Posterior vena cava (tissue), 2 donors: ENCODE measurements around the gene PSORS1C1. TPM values are rescaled to one million over a fixed set of nuclear protein-coding genes. Genes with fewer than 3 reads are reported as not detected.

Experiments
- DNase-seq: peaks from one replicate; pipeline ENCODE4 v3.0.0-alpha.2; 2020; ENCODE audit warnings: low spot score
- intact Hi-C, 2 donors: fragments of 100-400 bp; cut with DNase I; formaldehyde crosslinking; loops; one replicate each; pipeline versions ENCODE4 v1.14.1 to v1.14.2; 2022 to 2023
- total RNA-seq, 2 donors: library from RNA; stranded (reverse); fragmentation: NEBNext Ultra II Directional; extraction: Animal tissue kit (Norgen Biotek cat#: 25700); gene quantifications; one replicate each; pipeline ENCODE4 v1.2.1, GENCODE V29; 2021
- donor health status: DM: yes; HTN: yes; CAD: no.
- donor health status: DM: yes; HTN: yes; CAD: no.

The PSORS1C1 gene
- total RNA-seq, 2 donors from 2014 or later = 1.9 to 2.1 TPM

GRCh38 chr6:31120151-31120915, 5.7 kb downstream of the PSORS1C1 start, which contains the start of gene CDSN:
TSS of gene CDSN (minus strand) at chr6:31120446. CDS start at chr6:31120419, 27 bp downstream.
- peak; percentile 68 for DNase-seq
- intact Hi-C loops = no loop called here

GRCh38 chr6:31121131-31121790, 6.7 kb downstream of the PSORS1C1 start:
- intact Hi-C loops = no loop called here
- peak; percentile 68 for DNase-seq

DNA sequence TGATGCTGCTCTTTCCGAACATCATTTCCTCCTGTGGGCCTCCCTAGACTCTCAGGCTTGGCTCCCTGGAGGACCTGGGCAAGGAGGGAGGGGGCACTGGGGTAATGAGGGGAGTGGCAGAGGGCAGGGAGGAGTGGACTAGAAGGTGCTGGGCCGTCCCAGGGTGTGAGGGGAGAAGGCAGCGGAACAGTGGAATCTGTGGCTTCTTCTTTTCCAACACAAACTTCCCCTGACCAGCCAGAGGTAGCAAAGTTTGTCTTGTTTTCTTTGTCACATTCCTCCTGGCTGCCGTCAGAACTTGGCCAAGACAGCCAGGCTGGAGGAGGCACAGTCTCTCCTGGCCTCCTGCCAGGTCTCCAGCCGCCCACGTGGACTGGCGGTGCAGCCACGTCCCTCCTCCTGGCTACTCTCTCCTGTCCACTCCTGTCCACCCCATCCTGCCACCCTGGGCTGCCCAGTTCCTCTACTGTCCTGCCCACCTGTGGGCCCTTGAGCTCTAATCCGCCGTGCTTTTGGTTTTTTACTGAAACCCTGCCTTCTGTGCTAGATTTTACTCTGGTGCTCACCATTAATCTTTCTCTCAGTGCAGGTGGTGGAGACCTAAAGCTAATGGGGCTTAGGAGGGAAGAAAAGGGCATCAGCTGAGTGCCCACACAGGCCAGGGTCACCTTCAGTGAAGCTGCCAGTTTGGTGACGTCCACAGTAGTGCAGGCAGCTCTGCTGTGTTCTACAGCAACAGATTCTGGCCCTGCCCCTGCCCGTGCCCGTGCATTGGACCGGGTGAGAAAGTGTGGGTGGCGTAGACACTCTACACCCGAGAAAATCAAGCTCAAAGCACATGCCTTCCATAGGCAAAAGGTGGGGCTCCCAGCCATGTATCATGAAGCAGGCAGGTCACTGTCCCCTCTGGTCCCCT, 8.4 kb downstream of the PSORS1C1 start:
- intact Hi-C loops = no loop called here
- peak; percentile 92 for DNase-seq

DNA sequence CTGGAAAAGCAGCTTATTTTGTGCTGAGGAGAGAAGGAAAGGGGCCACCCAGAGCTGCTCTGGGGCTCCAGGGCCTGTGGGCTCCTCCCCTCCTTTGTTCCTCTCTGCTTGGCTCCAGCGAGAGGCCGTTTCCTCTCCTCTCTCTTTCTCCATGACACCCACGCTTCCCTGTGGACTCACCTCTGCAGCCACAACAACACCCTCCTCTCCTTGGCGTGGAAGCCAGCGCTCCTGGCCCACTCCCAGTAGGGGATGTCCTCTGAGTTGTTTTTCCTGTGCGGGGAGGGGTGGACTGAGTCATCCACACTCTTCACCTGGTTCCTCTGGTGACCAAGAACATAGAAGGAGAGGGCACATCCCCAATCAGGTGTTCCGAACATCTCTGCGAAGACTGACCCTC, 10.6 kb downstream of the PSORS1C1 start:
- intact Hi-C loops = no loop called here
- no peak for DNase-seq

DNA sequence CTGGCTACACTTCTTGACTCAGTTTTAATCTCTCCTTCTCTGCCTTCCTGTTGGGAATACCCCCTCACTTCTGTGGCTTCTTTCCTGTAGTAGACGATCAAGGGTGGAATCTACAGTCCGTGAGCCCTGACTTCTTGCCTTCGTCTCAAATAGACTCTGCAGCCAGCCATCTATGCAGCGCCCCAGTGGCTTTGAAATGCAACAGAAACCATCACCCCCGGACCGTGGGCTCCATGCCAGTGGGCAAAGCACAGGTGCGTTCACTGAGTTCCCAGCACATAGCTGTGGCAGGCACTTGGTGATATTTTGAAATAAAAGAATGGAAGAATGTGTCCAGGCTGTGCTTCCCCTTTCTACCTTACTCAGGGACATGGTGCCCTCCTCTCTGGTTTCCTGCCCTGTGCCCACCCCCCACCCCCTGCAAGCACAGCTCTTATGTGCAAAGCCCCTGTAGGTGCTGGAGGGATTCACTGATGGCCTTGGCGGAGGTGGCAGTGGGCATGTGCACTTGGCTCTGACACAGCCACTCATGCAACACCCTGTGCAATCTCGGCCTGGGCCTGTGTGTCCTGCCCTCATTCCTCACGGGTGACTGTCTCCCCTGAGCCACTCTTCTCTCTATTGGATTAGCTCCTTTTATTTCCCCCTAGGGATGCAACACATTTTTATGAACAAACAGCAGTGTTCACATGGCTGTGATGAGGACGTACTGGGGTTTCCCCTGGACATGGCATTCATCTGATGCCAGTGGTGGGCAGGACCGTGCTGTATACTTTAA, 11.2 kb downstream of the PSORS1C1 start:
- intact Hi-C loops = no loop called here
- no peak for DNase-seq

GRCh38 chr6:31126396-31127175, 12.0 kb downstream of the PSORS1C1 start:
- no peak for DNase-seq
- intact Hi-C loops = no loop called here

DNA sequence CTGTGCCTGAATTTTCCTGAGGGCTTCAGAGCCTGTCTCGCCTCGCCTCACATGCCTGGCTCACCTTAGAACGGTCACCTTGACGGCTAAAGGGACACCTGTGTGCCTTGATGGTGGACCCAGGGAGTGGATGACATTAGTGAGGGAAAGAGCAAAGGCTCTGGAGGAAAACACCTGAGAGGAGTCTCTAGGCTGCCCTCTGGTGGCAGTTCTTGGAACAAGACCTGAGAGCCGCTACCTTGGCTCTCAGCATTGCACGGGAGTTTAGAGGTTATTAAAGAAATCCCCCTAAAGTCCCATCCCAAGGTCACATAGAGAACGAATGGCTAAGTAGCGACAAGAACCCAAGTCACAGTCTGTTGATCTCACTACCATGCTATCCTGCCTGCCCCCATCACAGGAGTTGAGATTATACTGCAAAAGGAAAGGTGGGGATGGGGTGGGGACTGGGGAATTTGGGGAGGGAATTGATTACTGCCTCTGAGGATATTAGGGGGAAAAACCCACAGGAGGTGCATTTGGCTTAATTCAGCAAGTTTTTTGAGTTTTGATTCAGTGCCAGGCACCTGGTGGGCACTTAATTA, 13.6 kb downstream of the PSORS1C1 start:
- intact Hi-C loops = no loop called here
- DNase-seq = no peak

GRCh38 chr6:31129130-31129529, 14.5 kb downstream of the PSORS1C1 start:
- no peak for DNase-seq
- intact Hi-C loops = no loop called here

DNA sequence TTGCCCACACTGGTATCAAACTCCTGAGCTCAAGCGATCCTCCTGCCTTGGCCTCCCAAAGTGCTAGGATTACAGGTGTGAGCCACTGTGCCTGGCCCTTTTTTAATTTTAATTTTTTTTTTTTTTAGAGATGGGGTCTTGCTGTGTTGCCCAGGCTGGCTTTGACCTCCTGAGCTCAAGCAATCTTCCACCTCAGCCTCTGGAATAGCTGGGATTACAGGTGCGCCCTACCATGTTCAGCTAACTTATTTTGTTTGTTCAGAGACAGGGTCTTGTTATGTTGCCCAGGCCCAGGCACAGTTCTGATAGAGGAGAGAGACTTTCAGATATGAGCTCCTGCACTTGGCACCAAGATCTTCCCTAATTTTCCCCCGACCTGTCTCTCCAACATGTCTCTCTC, 16.2 kb downstream of the PSORS1C1 start:
- intact Hi-C loops = loop anchor here in 1 of 2 donors (5.0 kb wide), 1 partner anchor 62 kb away; no protein-coding TSS in a partner anchor

DNA sequence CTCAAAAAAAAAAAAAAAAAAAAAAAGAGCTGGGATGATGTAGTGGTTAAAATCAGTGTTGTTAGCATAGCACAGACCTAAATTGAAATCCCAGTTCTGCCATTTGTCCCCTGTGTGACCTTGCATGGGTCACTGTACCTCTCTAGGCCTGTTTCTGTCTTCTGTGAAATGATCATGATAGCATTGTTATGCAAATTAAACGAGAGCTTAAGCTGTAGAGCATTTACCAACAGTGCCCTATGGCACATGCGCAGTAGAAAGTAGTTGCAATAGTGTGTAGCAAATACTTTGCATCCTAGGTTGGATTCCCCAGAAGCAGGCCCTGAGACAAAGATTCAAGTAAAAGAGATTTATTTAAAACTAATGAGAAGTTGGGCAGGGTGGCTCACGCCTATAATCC, 17.0 kb downstream of the PSORS1C1 start:
- intact Hi-C loops = loop anchor here in 1 of 2 donors (5.0 kb wide), 1 partner anchor 61 kb away; no protein-coding TSS in a partner anchor
- no peak for DNase-seq

More for the DNA sequence above, 16.2 kb downstream of the PSORS1C1 start:
- DNase-seq = no peak

DNA sequence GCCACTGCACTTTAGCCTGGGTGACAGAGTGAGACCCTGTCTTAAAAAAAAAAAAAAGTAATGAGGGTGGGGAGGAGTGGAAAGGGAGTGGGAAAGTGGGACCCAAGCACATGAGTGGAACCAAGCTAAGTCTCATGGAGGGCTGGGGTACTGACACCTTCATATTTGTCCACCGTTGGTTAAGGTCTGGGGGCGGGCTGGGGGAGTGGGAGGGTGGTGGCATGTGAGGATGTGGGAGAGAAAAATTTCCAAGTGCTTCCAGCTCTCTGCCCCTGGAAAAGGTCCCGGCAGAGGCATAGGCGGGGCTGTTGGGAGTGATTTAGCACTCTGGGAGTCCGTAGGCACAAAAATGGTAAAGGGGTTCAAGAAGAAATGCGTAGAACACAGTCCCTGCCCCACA, 18.2 kb downstream of the PSORS1C1 start:
- no peak for DNase-seq
- intact Hi-C loops = loop anchor here in 1 of 2 donors (5.0 kb wide), 1 partner anchor 59 kb away; no protein-coding TSS in a partner anchor

GRCh38 chr6:31135710-31136109, 21.1 kb downstream of the PSORS1C1 start:
- intact Hi-C loops = loop anchor here in 1 of 2 donors (5.0 kb wide), 2 partner anchors 57 to 232 kb away; no protein-coding TSS in a partner anchor
- DNase-seq = no peak

DNA sequence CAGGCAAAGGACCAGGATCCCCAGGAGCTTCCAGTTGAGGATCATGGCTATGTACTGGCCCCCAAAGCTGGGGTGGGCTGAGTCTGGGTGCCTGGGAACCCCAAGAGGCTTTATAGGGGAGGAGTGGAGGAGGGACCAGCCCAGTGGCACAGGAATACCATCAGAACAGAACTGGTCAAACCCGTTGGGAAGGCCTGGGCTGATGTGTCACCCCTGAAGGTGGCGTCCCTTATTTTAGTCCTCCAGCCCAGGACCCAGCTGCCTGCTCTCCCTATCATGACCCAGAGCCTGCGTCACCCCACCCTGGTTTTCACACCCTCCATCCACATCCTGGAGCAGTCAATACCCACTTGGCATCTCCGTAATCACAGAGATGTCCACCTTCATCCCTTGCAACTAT, 24.4 kb downstream of the PSORS1C1 start, which contains the start of gene PSORS1C2:
TSS of gene PSORS1C2 (minus strand) at position 85 of the 400 bp plus-strand sequence. CDS start at position 45, 40 bp downstream.
- DNase-seq = no peak

GRCh38 chr6:31139599-31139998, 25.0 kb downstream of the PSORS1C1 start:
- intact Hi-C loops = loop anchor here in 1 of 2 donors (5.0 kb wide), 2 partner anchors 53 to 228 kb away; no protein-coding TSS in a partner anchor
- DNase-seq = no peak

More for the DNA sequence above, 24.4 kb downstream of the PSORS1C1 start, which contains the start of gene PSORS1C2:
- intact Hi-C loops = loop anchor here in 1 of 2 donors (5.0 kb wide), 2 partner anchors 53 to 228 kb away; no protein-coding TSS in a partner anchor

DNA sequence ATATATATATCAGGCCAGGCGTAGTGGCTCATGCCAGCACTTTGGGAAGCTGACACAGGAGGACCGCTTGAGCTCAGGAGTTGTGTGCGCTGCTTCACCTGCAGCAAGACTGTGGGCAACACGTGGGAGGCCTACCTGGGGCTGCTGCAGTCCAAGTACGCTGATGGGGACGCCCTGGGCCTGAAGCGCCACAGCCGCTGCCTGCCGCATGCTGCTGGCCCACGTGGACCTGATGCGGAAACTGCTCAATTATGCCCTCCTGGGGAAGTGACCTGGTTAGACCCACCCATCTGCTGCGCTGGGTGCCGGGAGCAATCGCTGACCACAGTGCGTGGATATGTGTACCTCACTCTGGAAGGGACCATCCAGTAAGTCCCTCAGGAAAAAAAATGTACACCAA, 26.0 kb downstream of the PSORS1C1 start:
- no peak for DNase-seq
- intact Hi-C loops = loop anchor here in 1 of 2 donors (5.0 kb wide), 1 partner anchor 227 kb away; no protein-coding TSS in a partner anchor

- intact Hi-C loops = loop anchor here in 1 of 2 donors (5.0 kb wide), 1 partner anchor 225 kb away; no protein-coding TSS in a partner anchor
- no peak for DNase-seq
Observed at GRCh38 chr6:31142361-31142761, 27.8 kb downstream of the PSORS1C1 start.

DNA sequence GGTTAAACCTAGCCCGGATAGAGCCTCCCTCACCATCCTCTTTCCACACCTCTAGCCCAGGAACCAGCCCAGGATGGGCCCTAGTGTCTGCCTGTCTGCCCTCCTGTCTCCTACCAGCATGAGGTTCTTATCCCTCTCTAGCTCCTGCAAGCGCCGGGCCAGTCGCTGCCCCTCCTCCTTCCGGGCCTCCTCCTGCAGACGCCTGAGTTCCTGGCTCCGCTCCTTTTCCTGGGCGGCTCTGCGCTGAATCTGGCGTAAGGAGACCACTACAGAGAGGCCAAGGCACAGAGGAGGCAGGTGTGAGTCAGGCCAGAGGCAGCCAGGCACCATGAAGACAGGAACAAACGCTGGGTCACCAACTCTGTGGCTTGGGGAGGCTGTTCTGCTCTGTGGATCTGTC, 28.5 kb downstream of the PSORS1C1 start:
- peak; percentile 89 for DNase-seq

More for the DNA sequence above, 28.5 kb downstream of the PSORS1C1 start:
- intact Hi-C loops = loop anchor here in 1 of 2 donors (5.0 kb wide), 1 partner anchor 224 kb away; no protein-coding TSS in a partner anchor
